ENCODE data around the gene HOXC11. TPM values are rescaled to one million over a fixed set of nuclear protein-coding genes. Genes with fewer than 3 reads are reported as not detected.

Gene HOXC11
- total RNA-seq, 1 experiment from 2014 or later, result 2.4 TPM

- H3K27me3 ChIP-seq (ENCODE audit: insufficient read depth, low read depth), result no peaks in the 10 kb centered on the region
- POLR2A ChIA-PET (ENCODE audit: unreplicated experiment), result no interaction called here
Observed at GRCh38 chr12:53951577-53952334, 21.2 kb upstream of the HOXC11 start.

GRCh38 chr12:53952335-53952694, 20.6 kb upstream of the HOXC11 start:
- intact Hi-C loops (cut with micrococcal nuclease; ENCODE audit: unreplicated experiment), result loop anchor here (2.0 to 5.0 kb wide), 3 partner anchors 85 to 206 kb away; no protein-coding TSS in a partner anchor
- no peaks in the 10 kb centered on the region for H3K9me2 ChIP-seq (ENCODE audit: insufficient read depth)
- no peaks in the 10 kb centered on the region for H3K79me2 ChIP-seq (ENCODE audit: low read depth)
- H3K36me3 ChIP-seq (ENCODE audit: low read depth), result no peaks in the 10 kb centered on the region
- no peak for DNase-seq
- H3K4me3 ChIP-seq, result no peak overlapping the region
- BruUV-seq (replicated peaks), result no TSS peak
- H3K27me3 ChIP-seq (ENCODE audit: insufficient read depth, low read depth), result no peaks in the 10 kb centered on the region
- H3K4me2 ChIP-seq, result no peak overlapping the region
- TF ChIP-seq, protein P1, sequence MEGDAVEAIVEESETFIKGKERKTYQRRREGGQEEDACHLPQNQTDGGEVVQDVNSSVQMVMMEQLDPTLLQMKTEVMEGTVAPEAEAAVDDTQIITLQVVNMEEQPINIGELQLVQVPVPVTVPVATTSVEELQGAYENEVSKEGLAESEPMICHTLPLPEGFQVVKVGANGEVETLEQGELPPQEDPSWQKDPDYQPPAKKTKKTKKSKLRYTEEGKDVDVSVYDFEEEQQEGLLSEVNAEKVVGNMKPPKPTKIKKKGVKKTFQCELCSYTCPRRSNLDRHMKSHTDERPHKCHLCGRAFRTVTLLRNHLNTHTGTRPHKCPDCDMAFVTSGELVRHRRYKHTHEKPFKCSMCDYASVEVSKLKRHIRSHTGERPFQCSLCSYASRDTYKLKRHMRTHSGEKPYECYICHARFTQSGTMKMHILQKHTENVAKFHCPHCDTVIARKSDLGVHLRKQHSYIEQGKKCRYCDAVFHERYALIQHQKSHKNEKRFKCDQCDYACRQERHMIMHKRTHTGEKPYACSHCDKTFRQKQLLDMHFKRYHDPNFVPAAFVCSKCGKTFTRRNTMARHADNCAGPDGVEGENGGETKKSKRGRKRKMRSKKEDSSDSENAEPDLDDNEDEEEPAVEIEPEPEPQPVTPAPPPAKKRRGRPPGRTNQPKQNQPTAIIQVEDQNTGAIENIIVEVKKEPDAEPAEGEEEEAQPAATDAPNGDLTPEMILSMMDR (conservative IDR thresholded peaks at IDR 0.05), result no peak
- TF ChIP-seq EZH2 (IDR thresholded peaks at IDR 0.05; ENCODE audit: low read depth), result no peak
- no peak overlapping the region for H2AFZ ChIP-seq
- H3K27ac ChIP-seq, result no peak overlapping the region
- peaks cover 14% of the 10 kb centered on the region; the same call in 1 of the 2 replicates for H3F3A ChIP-seq (ENCODE audit: insufficient read depth, low read depth)
- POLR2A ChIA-PET (ENCODE audit: unreplicated experiment), result no interaction called here
- H3K9me3 ChIP-seq (ENCODE audit: insufficient read depth, low read depth), result no peaks in the 10 kb centered on the region
- CTCF ChIA-PET, result no interaction called here
- H3K4me1 ChIP-seq (replicated peaks; ENCODE audit: insufficient read depth), result peaks cover 23% of the 10 kb centered on the region
- no peaks in the 10 kb centered on the region for H4K20me1 ChIP-seq (ENCODE audit: insufficient read depth)

More at GRCh38 chr12:53951577-53952334, 21.2 kb upstream of the HOXC11 start:
- H3F3A ChIP-seq (ENCODE audit: insufficient read depth, low read depth), result peaks cover 17% of the 10 kb centered on the region; the same call in 1 of the 2 replicates
- no peak overlapping the region for H3K27ac ChIP-seq
- DNase-seq, result no peak
- TF ChIP-seq, protein P1 (conservative IDR thresholded peaks at IDR 0.05), result no peak
- TF ChIP-seq EZH2 (IDR thresholded peaks at IDR 0.05; ENCODE audit: low read depth), result no peak
- H3K4me2 ChIP-seq, result no peak overlapping the region
- no peaks in the 10 kb centered on the region for H3K9me3 ChIP-seq (ENCODE audit: insufficient read depth, low read depth)
- peaks cover 23% of the 10 kb centered on the region for H3K4me1 ChIP-seq (replicated peaks; ENCODE audit: insufficient read depth)
- no TSS peak for BruUV-seq (replicated peaks)
- H4K20me1 ChIP-seq (ENCODE audit: insufficient read depth), result no peaks in the 10 kb centered on the region
- no peak overlapping the region for H3K4me3 ChIP-seq
- no peaks in the 10 kb centered on the region for H3K36me3 ChIP-seq (ENCODE audit: low read depth)
- H3K9me2 ChIP-seq (ENCODE audit: insufficient read depth), result no peaks in the 10 kb centered on the region
- H2AFZ ChIP-seq, result no peak overlapping the region
- intact Hi-C loops (cut with micrococcal nuclease; ENCODE audit: unreplicated experiment), result loop anchor here (2.0 to 5.0 kb wide), 3 partner anchors 84 to 205 kb away; no protein-coding TSS in a partner anchor
- CTCF ChIA-PET, result no interaction called here
- H3K79me2 ChIP-seq (ENCODE audit: low read depth), result no peaks in the 10 kb centered on the region

- Histone ChIP-seq H3K36me3 (ENCODE audit: low read depth) (no peaks in the 10 kb centered on the region), H3K4me2 (peak overlapping the region; percentile 83), H2AFZ (peak overlapping the region; percentile 74), H3K27me3 (ENCODE audit: insufficient read depth, low read depth) (no peaks in the 10 kb centered on the region), H3K9me2 (ENCODE audit: insufficient read depth) (no peaks in the 10 kb centered on the region), H3K27ac (no peak overlapping the region), H3K9me3 (ENCODE audit: insufficient read depth, low read depth) (no peaks in the 10 kb centered on the region), H3F3A (ENCODE audit: insufficient read depth, low read depth) (peaks cover 14% of the 10 kb centered on the region; the same call in 1 of the 2 replicates), H3K4me1 (replicated peaks; ENCODE audit: insufficient read depth) (peaks cover 23% of the 10 kb centered on the region), H3K4me3 (peak overlapping the region; percentile 54), H4K20me1 (ENCODE audit: insufficient read depth) (no peaks in the 10 kb centered on the region), H3K79me2 (ENCODE audit: low read depth) (no peaks in the 10 kb centered on the region)
- POLR2A ChIA-PET (ENCODE audit: unreplicated experiment), result no interaction called here
- no peak for TF ChIP-seq EZH2 (IDR thresholded peaks at IDR 0.05; ENCODE audit: low read depth)
- TF ChIP-seq, protein P1 (conservative IDR thresholded peaks at IDR 0.05), result no peak
- no TSS peak for BruUV-seq (replicated peaks)
- DNase-seq, result peak; percentile 77 to 85
- CTCF ChIA-PET, result interaction anchor here (0.6 kb wide), 1 partner anchor 1611 kb away, joined by 3 read pairs; no protein-coding TSS in a partner anchor
- intact Hi-C loops (cut with micrococcal nuclease; ENCODE audit: unreplicated experiment), result loop anchor here (1.0 to 5.0 kb wide), 4 partner anchors 86 to 206 kb away; no protein-coding TSS in a partner anchor
Observed at GRCh38 chr12:53952871-53953734, 19.8 kb upstream of the HOXC11 start.
